A673 (cell line): Measurements from ENCODE around the gene PSG2.
"Not testable (repeated sequence)": the region's sequence is repeated elsewhere in the genome, so short reads cannot be mapped to it uniquely, and the experiment has no call there.

Source experiments
- CTCF ChIP-seq: fragments of 300-800, 200-600 bp; sonication (generic); conservative IDR thresholded peaks from 2 replicates; pipeline ENCODE4 v1.5.1; 2017; ENCODE audit warnings: low read depth, mild to moderate bottlenecking, antibody characterized with exemption, low read length, moderate library complexity, mixed read lengths
- EZH2 ChIP-seq: fragments of 200-600 bp; sonication (generic); IDR thresholded peaks from 2 replicates; pipeline ENCODE4 v1.6.1; 2017; ENCODE audit warnings: borderline replicate concordance, low read depth, mild to moderate bottlenecking, mixed read lengths, antibody characterized with exemption, low read length; ENCODE audit not compliant: poor library complexity, severe bottlenecking

GRCh38 chr19:43107401-43107800 is 24.9 kb upstream of the PSG2 start:
- not testable (repeated sequence) for TF ChIP-seq EZH2, CTCF
